Measurements from ENCODE around the gene MYH11.
"Not testable (repeated sequence)": the region's sequence is repeated elsewhere in the genome, so short reads cannot be mapped to it uniquely, and the experiment has no call there.

MYH11 gene

DNA sequence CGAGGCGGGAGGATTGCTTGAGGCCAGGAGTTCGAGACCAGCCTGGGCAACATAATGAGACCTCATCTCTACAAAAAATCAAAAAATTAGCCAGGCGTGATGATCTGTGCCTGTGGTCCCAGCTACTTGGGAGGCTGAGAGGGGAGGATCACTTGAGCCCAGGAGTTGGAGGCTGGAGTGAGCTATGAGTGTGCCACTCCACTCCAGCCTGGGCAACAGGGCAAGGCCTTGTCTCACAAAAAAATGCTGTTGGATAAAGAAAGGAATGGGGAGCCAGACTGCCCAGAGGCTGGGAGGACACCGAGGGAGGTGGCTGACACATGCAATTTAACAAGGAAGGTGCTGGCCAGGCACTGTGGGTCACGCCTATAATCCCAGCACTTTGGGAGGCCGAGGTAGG is 47.5 kb downstream of the MYH11 start:
- not testable (repeated sequence) for DNase-seq (ENCODE audit: low read depth)

DNA sequence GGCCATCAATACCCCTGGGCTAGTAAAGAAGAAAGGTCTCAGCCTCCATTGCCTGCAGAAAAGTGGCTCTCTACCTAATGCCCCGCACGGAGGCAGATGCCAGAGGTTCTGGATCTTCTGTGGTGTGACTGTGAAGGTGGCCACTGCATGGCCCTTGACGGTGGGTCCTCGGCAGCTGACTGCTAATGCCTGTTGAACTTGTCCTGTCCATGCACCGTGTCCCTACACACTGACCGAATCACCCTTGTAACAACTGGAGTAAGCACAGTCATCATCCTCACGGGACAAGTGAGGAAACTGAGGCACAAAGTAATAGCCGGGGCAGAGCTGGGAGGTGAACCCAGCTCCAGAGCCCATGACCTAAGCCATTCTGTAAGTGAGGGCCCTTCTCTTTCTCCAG is 48.8 kb downstream of the MYH11 start:
- no peak for DNase-seq (ENCODE audit: low read depth)

DNA sequence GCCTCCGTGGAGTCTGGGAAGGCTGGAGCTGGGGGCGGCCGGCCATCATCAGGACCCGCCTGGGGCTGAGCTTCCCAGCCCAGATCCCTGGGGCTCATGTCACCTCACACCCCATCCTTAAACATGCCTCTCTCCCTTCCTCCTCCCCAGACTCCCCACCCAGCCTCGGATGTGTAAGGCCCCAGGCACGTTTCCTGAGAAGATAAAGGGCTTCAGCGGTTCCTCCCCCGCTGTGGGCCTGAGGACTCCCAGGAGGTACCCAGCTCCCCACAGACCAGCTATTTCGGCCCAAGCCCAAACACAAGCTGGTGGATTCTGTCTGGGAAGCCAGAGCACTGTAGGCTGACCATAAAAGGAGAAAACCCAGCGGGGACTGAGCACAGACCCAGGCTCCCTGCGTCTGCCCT is 49.2 kb downstream of the MYH11 start:
- DNase-seq (ENCODE audit: low read depth), result no peak

DNA sequence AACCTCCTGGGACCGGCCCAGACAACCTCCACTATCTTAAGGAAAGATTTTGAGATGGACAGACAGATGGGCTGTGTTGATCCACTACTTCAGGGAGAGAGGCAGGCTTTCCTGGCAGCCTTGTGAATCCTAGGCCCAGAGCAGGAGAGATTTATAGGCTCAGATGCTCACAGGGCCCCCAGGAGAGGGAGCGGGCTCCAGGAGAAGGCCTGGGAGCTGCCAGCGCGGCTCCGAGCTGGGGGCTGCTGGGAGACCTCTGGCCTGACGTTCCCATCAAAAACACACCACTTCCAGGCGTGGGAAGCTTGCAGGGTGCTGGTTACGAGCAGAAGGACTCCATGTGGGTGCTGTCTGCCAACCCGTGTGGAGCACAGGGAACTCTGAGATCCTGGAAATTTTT is 53.2 kb downstream of the MYH11 start:
- no peak for DNase-seq (ENCODE audit: low read depth)

DNA sequence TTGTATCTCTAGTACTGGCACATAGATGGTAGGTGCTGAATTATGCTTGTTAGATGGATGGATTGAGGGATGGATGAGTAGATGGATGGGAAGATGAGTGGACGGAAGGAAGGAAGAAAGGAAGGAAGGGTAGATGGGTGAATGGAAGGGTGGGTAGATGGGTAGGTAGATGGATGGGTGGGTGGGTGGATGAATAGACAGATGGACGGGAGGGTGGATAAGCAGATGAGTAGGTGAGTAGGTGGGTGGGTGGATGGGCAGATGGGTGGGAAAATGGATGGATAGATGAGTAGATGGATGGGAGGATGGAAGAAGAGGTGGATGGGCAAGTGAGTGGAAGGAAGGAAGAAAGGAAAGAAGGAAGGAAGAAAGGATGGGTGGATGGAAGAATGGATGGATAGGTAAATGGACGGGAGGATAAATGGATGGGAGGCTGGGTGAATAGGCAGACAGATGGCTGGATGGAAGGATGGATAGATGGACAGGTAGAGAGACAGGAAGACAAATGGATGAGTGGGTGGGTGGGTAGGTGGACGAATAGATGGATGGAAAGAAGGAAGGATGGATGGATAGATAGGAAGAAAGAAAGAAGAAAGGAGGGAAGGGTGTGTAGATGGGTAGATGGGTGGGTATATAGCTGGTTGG is 56.9 kb downstream of the MYH11 start:
- no peak for DNase-seq (ENCODE audit: low read depth)

DNA sequence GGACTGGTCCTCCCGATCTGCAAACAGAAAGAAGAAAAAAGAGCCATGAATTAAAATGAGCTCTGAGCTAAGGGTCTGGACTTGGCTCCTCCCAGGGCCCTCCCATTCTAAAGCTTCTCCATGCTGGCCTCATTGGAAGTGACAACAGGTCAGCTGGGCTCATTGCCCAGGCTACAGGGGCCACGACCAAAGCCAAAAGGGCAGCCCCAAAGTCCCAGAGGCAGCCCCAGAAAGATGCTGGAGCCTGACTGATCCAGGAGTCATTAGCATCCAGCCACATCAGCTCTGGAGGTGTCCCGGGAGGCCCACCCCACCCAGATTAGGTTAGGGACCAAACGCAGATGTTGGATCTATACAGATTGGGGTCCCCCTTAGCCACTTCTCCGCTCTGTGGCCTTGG is 58.2 kb downstream of the MYH11 start:
- no peak for DNase-seq (ENCODE audit: low read depth)

DNA sequence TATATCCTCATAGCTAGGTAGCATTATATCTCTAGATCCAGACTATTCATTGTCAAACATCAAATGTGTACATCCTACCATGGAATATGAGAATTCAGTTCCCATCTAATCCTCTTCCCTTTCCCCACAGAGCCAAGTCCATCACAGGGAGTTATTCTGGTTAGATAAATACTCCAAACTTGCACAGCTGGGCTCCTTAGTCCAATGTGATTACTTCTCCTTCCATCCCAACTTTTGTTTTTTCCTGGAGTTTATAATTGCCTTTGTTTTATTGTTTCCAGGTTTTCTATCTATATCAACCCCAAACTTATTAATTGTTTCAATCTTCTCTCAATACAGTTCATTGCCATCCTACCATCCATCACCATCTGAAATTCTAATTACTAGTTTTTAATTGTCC is 59.9 kb downstream of the MYH11 start:
- no peak for DNase-seq (ENCODE audit: low read depth)

DNA sequence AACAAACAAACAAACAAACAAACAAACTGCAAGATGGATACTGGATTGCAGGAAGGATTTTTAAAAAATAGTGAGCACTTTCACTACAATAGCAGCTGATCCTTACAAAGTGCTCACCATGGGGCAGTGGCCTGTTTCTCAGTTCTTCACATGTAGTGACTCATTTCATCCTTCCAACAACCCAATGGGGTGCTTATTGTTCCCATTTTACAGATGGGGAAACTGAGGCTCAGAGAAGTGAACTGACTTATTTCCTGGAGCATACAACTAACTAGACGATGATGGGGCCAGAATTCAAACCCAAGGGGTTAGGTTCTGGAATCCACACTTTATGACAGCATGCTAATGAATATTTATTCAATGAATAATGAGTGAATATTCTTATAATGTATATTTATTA is 61.2 kb downstream of the MYH11 start:
- DNase-seq (ENCODE audit: low read depth), result no peak

DNA sequence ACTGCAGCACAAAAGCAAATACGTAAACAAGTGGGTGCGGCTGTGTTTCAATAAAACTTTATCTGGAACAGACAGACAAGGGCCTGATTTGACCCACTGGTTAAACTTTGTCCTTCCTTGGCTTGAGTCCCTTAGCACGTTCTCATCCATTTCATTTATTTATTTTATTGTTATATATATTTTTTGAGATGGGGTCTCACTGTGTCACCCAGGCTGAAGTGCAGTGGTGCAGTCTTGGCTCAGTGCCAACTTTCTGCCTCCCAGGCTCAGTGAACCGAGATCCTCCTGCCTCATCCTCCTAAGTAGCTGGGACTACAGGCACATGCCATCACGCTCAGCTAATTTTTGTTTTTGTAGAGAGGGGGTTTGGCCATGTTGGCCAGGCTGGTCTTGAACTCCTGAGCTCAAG is 64.3 kb downstream of the MYH11 start:
- DNase-seq (ENCODE audit: low read depth), result no peak

DNA sequence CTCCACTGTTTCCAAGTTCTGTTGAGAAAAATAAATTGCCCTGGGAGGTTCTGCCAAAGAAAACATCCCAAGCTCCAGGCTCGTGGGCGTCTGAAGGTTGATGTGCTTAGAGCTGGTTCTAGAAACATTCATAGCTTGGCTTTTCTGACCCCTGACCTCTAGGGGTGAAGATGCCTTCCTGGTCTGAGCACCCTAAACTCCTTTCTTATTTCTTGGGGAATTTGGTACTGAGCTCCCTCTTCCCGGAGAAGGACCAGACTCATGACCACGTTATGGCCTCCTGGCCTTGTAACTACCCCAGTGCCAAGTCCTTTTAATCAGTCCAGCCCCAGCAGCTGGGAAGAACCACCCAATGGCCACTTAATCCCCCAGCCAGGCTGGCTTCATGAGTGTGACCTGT is 66.4 kb downstream of the MYH11 start:
- DNase-seq (ENCODE audit: low read depth), result no peak

DNA sequence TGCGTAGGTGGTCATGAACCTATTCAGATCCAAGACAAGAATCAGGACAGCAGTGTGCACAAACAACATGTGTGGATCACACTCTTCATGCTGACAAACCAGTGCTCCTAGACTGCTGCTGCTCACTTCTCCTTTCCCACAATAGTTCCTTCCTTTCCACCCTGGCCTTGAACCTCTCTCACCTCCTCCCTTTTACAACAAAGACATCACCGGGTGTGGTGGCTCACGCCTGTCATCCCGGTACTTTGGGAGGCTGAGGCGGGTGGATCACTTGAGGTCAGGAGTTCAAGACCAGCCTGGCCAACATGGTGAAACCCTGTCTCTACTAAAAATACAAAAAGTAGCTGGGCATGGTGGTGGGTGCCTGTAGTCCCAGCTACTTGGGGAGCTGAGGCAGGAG is 67.0 kb downstream of the MYH11 start:
- DNase-seq (ENCODE audit: low read depth), result not testable (repeated sequence)

DNA sequence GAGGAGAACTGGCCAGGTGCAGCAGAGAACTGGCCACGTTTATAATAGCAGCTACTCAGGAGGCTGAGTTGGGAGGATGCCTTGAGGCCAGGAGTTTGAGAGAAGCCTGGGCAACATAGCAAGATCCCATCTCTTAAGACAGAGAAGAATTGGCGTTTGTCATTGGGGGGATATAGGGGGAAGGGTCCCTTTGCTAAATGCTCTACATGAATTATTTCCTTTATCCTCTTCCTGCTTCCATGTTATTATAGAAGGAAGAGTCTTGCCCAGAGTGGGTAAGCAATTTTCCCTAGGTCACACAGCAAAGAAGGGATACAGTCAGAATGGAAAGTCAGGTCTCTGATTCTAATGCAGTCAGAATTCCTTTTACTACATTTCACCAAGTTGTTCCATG is 68.0 kb downstream of the MYH11 start:
- no peak for DNase-seq (ENCODE audit: low read depth)

DNA sequence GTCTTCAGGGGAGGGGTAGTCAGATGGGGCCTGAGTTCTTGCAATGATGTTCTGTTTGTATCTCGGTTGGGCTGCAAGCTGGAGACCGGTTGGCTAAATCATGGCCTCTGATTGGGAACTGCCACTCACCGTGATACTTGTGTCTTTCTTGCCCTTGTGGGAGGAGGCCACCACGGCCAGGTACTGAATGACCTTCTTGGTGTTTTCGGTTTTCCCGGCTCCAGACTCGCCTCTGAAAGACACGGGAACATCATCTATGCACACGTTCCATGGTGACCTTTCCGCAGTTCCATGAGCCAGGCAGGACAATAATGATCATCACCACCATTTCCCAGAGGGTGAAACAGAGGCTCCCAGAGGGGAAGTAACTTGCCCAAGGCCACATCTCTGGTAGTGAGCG is 70.3 kb downstream of the MYH11 start:
- no peak for DNase-seq (ENCODE audit: low read depth)

DNA sequence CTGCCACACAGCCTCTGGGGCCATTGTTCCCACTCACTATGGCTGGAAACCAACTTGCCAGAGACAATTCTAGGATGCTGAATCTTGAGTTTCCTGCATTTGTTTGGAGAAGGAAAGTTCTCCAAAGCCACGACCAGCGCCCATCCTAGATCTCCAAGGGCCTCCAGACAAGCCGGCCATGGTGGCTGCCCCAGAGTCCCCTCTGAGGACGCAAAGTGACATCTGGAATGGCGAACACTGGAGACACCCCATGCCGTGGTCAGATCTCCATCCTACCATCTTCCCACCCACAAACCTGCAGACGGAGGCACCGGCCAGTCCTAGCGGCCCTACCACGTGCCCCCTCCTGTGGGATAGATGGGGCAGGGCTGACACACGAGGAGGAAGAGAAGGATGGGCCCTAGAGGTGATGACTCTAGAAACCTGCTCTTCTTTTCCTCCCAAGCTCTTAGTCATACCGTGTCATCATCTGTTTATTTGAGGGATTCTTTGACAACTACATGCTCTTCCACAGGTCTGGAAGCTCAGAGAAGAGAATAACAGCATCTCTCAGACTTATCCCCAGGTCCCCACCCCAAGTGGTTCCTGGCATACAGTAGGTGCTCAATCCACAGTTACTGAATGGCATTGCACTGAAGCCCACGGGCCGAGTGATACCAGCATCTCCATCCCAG is 71.3 kb downstream of the MYH11 start:
- DNase-seq (ENCODE audit: low read depth), result no peak

DNA sequence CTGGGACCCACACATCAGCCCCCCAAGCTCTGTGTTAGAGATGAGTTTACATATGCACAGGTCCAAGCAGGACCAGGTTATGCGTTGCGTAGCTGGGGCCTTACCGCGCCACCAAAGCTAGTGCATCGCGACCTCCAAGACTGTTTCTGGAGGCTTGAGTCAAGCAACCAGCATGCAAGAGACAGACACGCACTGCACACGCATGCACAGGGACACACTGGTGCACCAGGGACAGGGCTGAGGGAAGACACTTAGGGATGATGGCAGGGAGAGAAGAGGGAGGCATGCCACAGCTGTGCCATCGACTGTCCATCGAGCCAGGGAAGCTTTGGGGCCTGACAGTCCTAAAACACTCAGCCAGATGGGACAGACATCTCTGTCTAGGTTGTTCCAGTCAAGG is 72.8 kb downstream of the MYH11 start:
- DNase-seq (ENCODE audit: low read depth), result no peak

DNA sequence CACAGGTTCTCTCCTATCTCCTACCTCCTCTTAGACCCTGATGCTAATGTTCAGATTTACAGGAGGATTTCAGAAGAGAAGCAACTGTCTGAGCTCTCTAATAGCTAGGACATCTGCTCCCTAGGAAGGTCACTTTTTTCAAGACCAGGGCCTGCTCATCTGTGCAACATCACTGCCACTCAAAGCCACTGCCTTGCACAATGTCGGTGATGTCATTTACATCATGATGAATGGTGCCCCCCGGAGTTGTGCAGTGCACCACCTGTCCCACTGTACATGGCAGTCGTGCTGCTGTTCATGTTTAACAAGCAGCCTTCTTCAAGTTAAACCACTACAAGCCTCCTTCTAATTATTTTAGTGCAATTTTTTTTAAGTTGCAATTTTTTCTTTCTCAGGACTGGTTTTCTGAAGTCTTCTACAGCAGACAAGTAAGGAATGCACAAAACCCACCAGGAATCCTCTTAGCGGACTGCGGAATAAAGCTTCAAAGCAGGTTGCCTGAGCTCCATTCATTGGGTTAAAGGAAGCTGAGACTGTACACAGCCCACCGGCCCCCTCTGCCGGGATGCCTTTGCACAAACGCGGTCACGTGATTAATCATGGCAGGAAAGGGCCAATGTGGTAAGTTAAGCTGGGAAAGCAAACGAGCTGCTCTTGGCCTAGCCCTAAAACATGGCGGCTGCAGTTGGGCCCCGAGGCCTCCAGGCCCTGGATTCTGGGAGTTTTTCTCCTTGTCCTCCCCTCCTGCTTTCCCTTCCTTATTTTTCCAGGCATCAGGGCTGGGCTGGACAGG is 74.1 kb downstream of the MYH11 start:
- DNase-seq (ENCODE audit: low read depth), result no peak

DNA sequence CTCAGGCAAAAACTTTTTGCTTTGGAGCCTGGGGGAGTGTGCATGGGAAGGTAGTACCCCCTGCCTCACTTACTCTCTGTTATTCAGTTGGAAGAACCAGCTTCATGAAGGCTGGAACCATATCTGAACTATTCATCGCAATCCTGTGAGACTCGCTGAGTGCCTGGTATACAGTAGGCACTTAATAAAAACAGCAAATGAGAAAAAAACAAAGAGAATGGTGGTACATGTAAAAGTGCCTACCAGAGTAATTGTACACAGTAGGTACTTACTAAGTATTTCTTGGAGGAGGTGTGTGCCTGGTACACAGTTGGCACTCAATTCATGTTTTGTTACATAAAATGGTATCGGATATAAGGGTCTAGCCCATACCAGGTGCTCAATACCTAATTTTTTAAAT is 75.2 kb downstream of the MYH11 start:
- no peak for DNase-seq (ENCODE audit: low read depth)

DNA sequence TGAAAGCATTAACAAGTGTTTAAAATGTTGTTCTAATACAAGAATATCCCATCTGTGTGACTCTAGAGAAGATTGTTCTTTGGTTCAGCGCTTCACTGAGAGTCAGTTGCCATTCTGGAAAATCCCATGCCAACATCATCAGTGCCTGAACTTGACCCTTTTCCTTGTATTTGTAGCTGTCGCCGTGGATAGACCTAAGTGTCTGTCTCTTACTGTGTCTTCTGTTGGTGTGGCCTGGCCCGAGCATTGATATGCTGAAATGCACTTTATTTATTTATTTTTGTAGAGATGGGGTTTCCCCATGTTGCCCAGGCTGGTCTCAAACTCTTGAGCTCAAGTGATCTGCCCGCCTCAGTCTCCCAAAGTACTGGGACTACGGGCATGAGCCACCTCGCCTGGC is 76.0 kb downstream of the MYH11 start:
- DNase-seq (ENCODE audit: low read depth), result no peak

DNA sequence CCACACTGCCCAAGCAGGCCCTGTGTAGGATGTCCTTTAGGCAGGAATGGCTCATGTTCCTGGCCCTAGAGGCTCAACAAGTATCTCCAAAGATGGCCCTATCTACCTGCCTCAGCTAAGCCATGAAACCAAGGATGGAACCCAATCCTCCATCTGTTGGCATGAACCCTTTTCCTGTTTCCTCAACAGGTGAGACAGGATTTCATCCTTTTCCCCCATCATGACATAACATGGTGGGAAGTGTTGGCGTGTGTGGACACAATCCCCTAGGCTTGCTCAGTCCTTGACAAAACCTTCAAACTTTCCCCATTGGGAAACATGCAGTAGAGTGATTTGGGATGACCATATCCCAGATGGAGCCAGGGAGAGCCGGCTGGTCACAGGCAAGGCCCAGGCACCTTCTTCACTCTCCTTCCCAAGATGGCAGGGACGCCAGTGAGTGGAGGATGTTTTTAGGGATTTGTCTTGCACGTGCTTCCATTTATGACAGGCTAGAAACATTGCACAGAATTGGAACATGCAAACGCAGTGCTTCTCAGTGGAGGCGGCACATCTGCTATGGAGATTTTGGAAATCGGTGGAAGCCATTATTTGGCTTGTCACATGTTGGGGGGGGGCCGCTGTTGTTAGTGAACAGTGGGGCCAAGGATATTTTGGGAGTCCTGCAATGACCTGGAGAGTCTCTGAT is 77.0 kb downstream of the MYH11 start:
- no peak for DNase-seq (ENCODE audit: low read depth)

DNA sequence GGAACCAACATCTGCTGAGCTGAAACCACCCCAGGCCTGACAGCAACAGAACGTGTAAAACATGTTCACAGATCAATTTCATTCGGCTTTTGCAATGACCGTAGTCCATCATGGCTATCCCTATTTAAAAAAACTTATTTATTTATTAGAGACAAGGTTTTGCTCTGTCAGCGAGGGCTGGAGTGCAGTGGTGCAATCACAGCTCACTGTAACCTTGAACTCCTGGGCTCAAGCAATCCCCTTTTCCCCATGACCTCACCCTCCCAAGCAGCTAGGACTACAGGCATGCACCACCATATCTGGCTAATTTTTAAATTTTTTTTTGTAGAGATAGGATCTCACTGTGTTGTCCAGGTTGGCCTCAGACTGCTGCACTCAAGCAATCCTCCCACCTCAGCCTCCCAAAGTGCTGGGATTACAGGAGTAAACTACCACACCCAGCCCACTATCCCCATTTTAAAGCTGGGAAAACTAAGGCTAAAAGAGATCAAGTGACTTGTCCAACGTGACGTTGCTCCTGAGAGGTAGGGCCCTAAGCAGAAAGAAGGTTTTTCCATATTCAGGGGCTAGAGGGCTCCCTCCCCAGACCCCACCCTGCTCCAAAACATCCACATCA is 77.7 kb downstream of the MYH11 start:
- no peak for DNase-seq (ENCODE audit: low read depth)

DNA sequence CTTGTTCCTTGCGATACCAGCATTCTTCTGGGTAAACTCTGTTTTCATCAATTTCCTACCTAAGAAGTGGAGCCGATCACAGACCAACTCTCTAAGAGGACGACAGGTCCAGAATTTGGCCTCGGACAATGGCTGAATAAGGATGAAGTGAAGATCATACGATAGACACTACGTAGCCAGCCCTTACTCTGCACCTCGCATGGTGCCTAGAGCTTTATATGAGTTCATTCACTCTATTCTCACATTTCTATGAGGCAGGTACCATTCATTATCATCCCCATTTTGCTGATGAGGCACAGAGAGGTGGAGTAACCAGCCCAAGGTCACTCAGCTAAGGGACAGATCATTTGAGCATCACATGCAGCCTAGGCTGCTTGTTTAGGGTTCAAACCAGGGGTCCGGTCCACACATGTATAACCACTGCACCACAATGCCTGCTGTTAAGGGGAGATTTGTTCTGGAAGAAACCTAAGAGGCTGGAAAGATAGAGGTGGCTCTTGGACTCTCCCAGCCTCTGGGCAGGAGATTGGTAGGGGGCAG is 78.6 kb downstream of the MYH11 start:
- no peak for DNase-seq (ENCODE audit: low read depth)

Measured in stimulated activated CD8-positive, alpha-beta memory T cell treated with anti-CD3 and anti-CD28 coated beads, Interleukin-15, amount 100 ng/mL, for 1 hour (primary cell).